ENCODE results near the gene SYT12. TPM values are rescaled to one million over a fixed set of nuclear protein-coding genes. Genes with fewer than 3 reads are reported as not detected.

The SYT12 gene
- polyA plus RNA-seq, 1 donor from 2014 or later, result 2.3 TPM

GRCh38 chr11:67044496-67044895 lies 21.6 kb downstream of the SYT12 start:
- Histone ChIP-seq H3K9me3 (ENCODE audit: low read length) (no peaks in the 10 kb centered on the region), H3K27me3 (ENCODE audit: insufficient read depth, low read depth, low read length) (no peaks in the 10 kb centered on the region)
- TF ChIP-seq POLR2AphosphoS5 (IDR thresholded peaks at IDR 0.05) (no peak), EP300 (conservative IDR thresholded peaks at IDR 0.05; ENCODE audit: poor library complexity, severe bottlenecking) (no peak), TAF1 (IDR thresholded peaks at IDR 0.05; ENCODE audit: low read depth) (no peak), REST (IDR thresholded peaks at IDR 0.05; ENCODE audit: borderline replicate concordance) (no peak), EZH2 (IDR thresholded peaks at IDR 0.05; ENCODE audit: borderline replicate concordance, insufficient read depth, low read length, poor library complexity, severe bottlenecking) (no peak), RAD21 (conservative IDR thresholded peaks at IDR 0.05) (no peak), MXI1 (conservative IDR thresholded peaks at IDR 0.05; ENCODE audit: poor library complexity, severe bottlenecking) (no peak), CTCF (IDR thresholded peaks at IDR 0.05; ENCODE audit: poor library complexity, severe bottlenecking) (no peak), SMC3 (conservative IDR thresholded peaks at IDR 0.05; ENCODE audit: poor library complexity) (no peak)

GRCh38 chr11:67045314-67045713 lies 22.4 kb downstream of the SYT12 start:
- H3K27ac ChIP-seq (ENCODE audit: low read length), result no peak overlapping the region
- no peak for TF ChIP-seq CTCF (IDR thresholded peaks at IDR 0.05; ENCODE audit: poor library complexity, severe bottlenecking)
- TF ChIP-seq SMC3 (conservative IDR thresholded peaks at IDR 0.05; ENCODE audit: poor library complexity), result no peak
- no peak for TF ChIP-seq EZH2 (IDR thresholded peaks at IDR 0.05; ENCODE audit: borderline replicate concordance, insufficient read depth, low read length, poor library complexity, severe bottlenecking)
- TF ChIP-seq TAF1 (IDR thresholded peaks at IDR 0.05; ENCODE audit: low read depth), result no peak
- no peak for TF ChIP-seq POLR2AphosphoS5 (IDR thresholded peaks at IDR 0.05)
- no peak for TF ChIP-seq MXI1 (conservative IDR thresholded peaks at IDR 0.05; ENCODE audit: poor library complexity, severe bottlenecking)
- no peaks in the 10 kb centered on the region for H3F3A ChIP-seq (ENCODE audit: insufficient read depth, low read length, poor library complexity, severe bottlenecking)
- no peaks in the 10 kb centered on the region for H3K79me2 ChIP-seq (replicated peaks; ENCODE audit: insufficient read depth, low read length)
- H3K9ac ChIP-seq (ENCODE audit: low read length), result no peak overlapping the region
- no peaks in the 10 kb centered on the region for H3K9me3 ChIP-seq (ENCODE audit: low read length)
- no peak overlapping the region for H3K4me3 ChIP-seq (ENCODE audit: low read length)
- no peaks in the 10 kb centered on the region for H3K9me2 ChIP-seq (ENCODE audit: insufficient read depth, low read length)
- no peak overlapping the region for H2AFZ ChIP-seq (ENCODE audit: low read depth, low read length)
- no peaks in the 10 kb centered on the region for H3K27me3 ChIP-seq (ENCODE audit: insufficient read depth, low read depth, low read length)
- no peak overlapping the region for H3K4me2 ChIP-seq (ENCODE audit: low read length)
- H4K20me1 ChIP-seq (ENCODE audit: insufficient read depth), result no peaks in the 10 kb centered on the region
- no peaks in the 10 kb centered on the region for H3K36me3 ChIP-seq (ENCODE audit: insufficient read depth, low read length)

More at GRCh38 chr11:67044496-67044895, 21.6 kb downstream of the SYT12 start:
- Histone ChIP-seq H3K9ac (ENCODE audit: low read length) (no peak overlapping the region), H2AFZ (ENCODE audit: low read depth, low read length) (no peak overlapping the region), H3K79me2 (replicated peaks; ENCODE audit: insufficient read depth, low read length) (no peaks in the 10 kb centered on the region), H4K20me1 (ENCODE audit: insufficient read depth) (no peaks in the 10 kb centered on the region), H3K27ac (ENCODE audit: low read length) (no peak overlapping the region), H3F3A (ENCODE audit: insufficient read depth, low read length, poor library complexity, severe bottlenecking) (no peaks in the 10 kb centered on the region), H3K4me2 (ENCODE audit: low read length) (no peak overlapping the region), H3K9me2 (ENCODE audit: insufficient read depth, low read length) (no peaks in the 10 kb centered on the region), H3K36me3 (ENCODE audit: insufficient read depth, low read length) (no peaks in the 10 kb centered on the region), H3K4me3 (ENCODE audit: low read length) (no peak overlapping the region)

Data from neural cell (in vitro differentiated cells).